Upper lobe of left lung (tissue), 4 donors: Measurements from ENCODE around the gene AGBL4.

Experiments
- CTCF ChIP-seq, 6 experiments: fragments of 450-650 bp in 4 of 6; fragments of 200-600 bp in 2 of 6; sonication (generic) in 2 of 6; IDR thresholded peaks; one replicate each; pipeline ENCODE4 v1.5.1; 2016 to 2019; ENCODE audit warnings: antibody characterized with exemption in 6 of 6
- POLR2A ChIP-seq, 4 donors: fragments of 450-650 bp; IDR thresholded peaks; one replicate each; pipeline ENCODE4 v1.5.1; 2016 to 2017; ENCODE audit warnings: antibody characterized with exemption in 4 of 4, mild to moderate bottlenecking in 2 of 4
- POLR2AphosphoS5 ChIP-seq, 2 donors: sonication (generic); formaldehyde crosslinking; IDR thresholded peaks; one replicate each; pipeline ENCODE4 v1.5.1; 2017; ENCODE audit warnings: antibody characterized with exemption in 2 of 2

DNA sequence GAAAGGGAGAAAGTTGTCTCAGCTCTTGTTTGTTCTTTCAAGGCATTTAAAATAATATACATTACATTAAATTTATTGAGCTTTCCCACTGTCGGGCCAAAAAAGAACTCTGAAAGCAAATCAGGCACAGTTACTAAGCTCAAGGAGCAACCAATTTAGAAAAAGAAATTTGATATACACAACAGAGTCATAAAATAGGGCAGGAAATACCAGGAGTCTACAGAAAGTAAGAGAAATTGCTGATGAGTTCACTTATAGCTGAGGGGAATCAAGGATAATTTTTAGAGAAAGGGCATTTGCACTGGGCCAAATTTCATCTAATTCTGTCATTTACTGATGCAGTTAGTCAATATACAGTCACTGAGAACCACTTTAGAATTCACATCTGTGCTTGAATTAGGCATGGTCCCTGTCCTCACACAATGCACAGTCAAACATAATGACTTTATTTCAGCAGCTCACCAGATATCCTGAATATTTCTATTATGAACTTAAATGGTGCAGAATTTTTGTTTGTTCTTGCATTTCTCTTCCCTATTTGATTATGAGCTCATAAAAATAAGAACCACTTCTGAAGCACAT, 997.4 kb downstream of the AGBL4 start:
- TF ChIP-seq CTCF (IDR thresholded peaks at IDR 0.05) (no peak), POLR2A (IDR thresholded peaks at IDR 0.05) (no peak), POLR2AphosphoS5 (IDR thresholded peaks at IDR 0.05) (no peak)
